ENCODE data around the gene WBP2NL.

DNA sequence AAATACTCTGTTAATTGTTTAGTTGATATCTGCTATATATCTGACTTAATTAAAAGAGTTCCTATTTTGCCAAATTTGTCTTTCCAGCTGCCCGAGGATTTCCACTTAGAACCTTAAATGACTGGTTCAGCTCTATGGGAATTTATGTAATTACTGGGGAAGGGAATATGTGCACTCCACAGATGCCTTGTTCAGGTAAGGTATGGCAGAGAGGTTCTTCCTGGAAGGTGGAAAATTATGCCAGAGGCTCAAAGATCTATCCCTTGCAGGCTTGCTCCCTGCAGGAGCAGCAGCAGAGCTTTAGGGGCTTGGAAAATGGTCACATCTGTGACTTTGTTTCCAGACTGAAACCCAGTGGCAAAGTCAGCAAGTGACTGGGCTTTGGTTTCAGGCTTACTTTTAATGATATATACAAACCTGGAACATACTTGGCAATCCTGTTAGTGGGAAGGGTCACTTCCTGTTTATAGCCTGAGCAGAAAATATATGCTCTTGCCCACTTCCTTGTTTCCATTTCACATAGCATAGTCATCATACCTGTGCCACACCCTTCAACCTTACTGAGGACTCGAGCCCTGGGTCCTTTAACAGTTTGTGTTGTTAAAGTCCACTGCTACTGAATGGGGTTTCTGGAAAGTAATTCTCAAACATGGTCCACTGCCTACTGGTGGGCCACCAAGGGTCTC, 23.7 kb downstream of the WBP2NL start:
- TF ChIP-seq, protein P1, sequence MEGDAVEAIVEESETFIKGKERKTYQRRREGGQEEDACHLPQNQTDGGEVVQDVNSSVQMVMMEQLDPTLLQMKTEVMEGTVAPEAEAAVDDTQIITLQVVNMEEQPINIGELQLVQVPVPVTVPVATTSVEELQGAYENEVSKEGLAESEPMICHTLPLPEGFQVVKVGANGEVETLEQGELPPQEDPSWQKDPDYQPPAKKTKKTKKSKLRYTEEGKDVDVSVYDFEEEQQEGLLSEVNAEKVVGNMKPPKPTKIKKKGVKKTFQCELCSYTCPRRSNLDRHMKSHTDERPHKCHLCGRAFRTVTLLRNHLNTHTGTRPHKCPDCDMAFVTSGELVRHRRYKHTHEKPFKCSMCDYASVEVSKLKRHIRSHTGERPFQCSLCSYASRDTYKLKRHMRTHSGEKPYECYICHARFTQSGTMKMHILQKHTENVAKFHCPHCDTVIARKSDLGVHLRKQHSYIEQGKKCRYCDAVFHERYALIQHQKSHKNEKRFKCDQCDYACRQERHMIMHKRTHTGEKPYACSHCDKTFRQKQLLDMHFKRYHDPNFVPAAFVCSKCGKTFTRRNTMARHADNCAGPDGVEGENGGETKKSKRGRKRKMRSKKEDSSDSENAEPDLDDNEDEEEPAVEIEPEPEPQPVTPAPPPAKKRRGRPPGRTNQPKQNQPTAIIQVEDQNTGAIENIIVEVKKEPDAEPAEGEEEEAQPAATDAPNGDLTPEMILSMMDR (IDR thresholded peaks at IDR 0.05) = no peak
- TF ChIP-seq POLR2A (IDR thresholded peaks at IDR 0.05) (no peak), EP300 (IDR thresholded peaks at IDR 0.05) (no peak), POLR2AphosphoS5 (IDR thresholded peaks at IDR 0.05) (no peak)

Data from gastroesophageal sphincter (tissue), 3 donors.